MM.1S (cell line): Measurements from ENCODE around the gene PDGFRB.

ENCODE experiments used
- EZH2 ChIP-seq: fragments of 300-600 bp; sonication (generic); optimal IDR thresholded peaks from 2 replicates; pipeline ENCODE3; 2017; ENCODE audit warnings: low read depth, mild to moderate bottlenecking, antibody characterized with exemption, low read length, mixed read lengths
- TF ChIP-seq, protein P1 (sequence below): fragments of 300-600 bp; sonication (generic); IDR thresholded peaks from 2 replicates; pipeline ENCODE4 v1.5.1; 2016; ENCODE audit warnings: antibody characterized with exemption, low read length, mixed read lengths

GRCh38 chr5:150156540-150156939 lies 895 bp upstream of the PDGFRB start:
- TF ChIP-seq, protein P1, sequence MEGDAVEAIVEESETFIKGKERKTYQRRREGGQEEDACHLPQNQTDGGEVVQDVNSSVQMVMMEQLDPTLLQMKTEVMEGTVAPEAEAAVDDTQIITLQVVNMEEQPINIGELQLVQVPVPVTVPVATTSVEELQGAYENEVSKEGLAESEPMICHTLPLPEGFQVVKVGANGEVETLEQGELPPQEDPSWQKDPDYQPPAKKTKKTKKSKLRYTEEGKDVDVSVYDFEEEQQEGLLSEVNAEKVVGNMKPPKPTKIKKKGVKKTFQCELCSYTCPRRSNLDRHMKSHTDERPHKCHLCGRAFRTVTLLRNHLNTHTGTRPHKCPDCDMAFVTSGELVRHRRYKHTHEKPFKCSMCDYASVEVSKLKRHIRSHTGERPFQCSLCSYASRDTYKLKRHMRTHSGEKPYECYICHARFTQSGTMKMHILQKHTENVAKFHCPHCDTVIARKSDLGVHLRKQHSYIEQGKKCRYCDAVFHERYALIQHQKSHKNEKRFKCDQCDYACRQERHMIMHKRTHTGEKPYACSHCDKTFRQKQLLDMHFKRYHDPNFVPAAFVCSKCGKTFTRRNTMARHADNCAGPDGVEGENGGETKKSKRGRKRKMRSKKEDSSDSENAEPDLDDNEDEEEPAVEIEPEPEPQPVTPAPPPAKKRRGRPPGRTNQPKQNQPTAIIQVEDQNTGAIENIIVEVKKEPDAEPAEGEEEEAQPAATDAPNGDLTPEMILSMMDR: no peak
- TF ChIP-seq EZH2: no peak
